Measurements from ENCODE around the gene MTMR1. TPM values are rescaled to one million over a fixed set of nuclear protein-coding genes. Genes with fewer than 3 reads are reported as not detected.

Gene MTMR1
- total RNA-seq, 1 experiment from 2014 or later, result 4.6 TPM

DNA sequence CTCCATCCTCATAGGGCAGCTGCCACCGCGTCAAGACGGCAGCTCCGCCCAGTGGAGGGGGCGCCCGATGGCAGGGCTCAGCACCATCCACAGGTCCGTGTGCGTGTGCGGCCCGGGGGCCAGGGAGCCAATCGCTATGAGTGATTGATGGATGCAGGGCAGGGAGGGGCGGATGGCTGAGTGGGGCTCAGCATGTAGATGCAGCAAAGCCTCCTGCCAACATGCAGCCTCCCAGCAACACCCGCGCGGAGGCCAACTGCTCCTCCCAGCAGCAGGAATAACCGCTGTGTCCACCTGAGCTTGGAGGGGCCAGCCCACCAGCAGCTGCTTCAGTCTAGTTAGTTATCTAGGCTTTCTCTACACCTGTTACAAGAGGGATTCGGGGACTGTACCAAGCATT is 77.4 kb downstream of the MTMR1 start:
- no peak for DNase-seq (ENCODE audit: low read depth)
- in situ Hi-C loops (cut with HindIII; ENCODE audit: low pct_unique_long_range_greater_than_20kb, low sequenced_read_pairs), result no loop called here

DNA sequence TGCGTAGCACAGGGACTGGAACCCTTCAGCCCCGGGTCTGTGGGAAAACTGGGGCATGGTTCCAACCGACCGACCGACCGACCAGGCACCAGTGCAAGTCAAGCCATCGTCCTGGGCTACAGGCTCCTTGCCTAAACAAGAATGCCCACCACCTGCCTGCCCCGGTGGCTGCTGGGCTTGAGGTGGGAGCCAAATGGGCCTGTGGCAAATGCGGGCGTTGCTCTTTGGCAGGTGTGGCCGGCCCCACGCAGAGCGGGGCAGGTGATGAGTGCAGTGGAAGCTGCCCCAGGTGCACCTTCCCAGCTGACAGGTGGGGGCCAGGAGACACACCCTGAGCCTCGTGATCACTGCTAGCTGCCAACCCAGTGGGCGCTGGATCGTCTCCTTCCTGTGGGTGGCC is 77.9 kb downstream of the MTMR1 start:
- DNase-seq (ENCODE audit: low read depth), result no peak
- in situ Hi-C loops (cut with HindIII; ENCODE audit: low pct_unique_long_range_greater_than_20kb, low sequenced_read_pairs), result no loop called here

DNA sequence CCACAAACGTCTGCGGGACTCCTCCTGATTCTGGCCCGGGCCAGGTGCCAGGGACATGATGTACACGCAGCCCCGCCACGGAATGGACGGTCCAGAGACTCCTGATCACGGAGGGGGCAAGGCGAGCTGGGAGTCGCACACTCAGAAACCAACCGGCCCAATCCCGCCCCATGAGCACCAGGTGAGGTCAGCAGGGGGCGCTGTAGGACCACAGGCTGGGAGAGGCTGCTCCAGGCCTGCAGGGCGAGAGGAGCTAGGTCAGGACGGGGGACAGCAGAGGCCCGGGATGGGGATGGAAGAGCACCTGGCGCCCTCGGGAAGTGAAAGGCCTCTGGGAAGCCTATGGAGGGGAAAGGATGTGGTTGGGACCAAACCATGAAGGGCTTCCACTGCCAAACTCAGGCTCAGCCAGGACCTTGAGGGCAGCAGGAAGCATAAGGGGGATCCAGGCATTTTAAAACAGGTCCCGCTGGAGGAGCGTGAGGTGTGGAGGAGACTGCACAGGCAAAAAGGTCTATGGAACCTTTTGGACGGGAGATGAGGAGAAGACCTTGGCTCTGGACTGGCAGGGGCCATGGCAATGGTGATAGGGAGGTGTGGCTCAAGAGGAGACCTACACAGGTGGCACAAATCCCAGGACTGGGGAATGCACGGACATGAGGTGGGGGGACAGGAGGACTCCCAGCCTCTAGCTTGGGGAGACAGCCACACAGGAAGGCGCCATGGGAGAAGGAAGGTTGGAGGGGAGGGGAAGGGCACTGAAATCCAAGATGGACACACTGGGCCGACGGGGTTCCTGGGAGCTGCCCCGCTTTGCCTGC is 79.2 kb downstream of the MTMR1 start:
- in situ Hi-C loops (cut with HindIII; ENCODE audit: low pct_unique_long_range_greater_than_20kb, low sequenced_read_pairs), result no loop called here
- DNase-seq (ENCODE audit: low read depth), result peak; percentile 43

DNA sequence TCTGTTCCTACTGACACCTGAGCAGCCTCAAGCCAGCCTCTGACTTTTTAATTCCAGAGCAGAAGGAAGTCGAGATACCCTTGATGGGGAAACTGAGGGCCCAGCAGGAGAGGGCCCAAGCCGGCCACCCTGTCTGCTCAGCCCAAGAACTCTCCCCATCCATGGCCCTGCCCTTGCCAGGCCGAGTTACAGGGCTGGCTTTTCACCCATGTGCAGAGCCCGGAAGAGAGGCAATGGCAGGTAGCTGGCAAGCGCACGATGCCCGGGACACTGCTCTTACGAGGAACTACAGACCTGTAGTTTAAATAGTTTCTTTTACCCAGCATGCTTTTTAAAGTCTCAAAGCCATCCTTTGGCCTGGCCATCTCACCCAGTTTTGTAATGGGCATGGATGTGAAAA is 79.9 kb downstream of the MTMR1 start:
- in situ Hi-C loops (cut with HindIII; ENCODE audit: low pct_unique_long_range_greater_than_20kb, low sequenced_read_pairs), result no loop called here
- no peak for DNase-seq (ENCODE audit: low read depth)

DNA sequence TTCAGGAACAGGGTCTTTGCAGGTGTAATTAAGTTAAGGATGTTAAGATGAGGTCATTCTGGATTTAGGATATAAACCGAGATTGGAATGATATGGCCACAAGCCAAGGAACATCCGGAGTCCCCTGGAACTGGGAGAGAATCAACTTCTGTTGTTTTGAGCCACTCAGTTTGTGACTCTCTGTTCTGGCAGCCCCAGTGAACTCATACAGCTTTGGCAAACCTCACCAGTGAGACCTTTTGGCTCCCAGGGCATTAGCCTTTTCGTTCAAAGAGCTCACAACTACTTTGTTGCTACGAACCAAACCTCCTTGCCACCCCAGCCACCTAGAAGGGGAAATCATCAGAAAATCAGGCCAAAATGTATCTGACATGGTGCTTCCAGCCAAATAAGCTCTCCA is 80.4 kb downstream of the MTMR1 start:
- DNase-seq (ENCODE audit: low read depth), result no peak
- in situ Hi-C loops (cut with HindIII; ENCODE audit: low pct_unique_long_range_greater_than_20kb, low sequenced_read_pairs), result no loop called here

DNA sequence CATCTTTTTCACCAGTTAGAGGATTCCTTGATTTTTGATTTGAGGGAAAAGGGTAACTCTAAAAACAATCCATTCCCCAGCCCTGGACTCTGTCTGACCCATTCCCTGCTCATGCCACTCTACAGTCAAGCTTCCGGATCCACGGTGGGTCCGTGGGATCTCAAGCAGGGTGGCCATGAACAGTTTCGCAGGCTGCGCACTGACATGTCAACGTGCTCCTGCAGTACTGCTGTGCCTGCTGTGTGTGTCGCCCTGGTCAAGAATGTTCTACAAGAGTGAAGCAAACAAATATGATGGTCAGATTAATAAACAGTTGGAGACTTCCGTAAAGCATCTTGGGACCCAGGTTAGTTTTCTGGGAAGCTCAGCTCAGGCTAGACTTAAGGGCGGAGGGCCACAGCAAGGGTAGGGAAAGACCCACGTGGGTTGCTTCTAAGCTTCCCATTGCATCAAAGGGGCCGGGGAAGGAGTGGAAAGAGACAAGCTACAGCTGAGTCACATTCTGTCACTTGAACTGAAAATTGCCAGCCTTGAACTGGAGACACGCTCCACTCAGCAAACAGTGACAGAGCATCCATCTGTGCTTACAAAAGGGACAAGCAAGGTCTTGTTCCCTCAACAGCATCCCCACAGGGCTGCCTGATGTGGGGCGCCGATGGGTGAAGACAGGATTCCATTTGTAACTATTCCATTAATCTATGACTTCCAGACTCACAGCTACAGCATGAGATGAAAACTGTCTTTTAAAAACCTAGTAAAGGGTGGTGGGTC is 81.8 kb downstream of the MTMR1 start:
- in situ Hi-C loops (cut with HindIII; ENCODE audit: low pct_unique_long_range_greater_than_20kb, low sequenced_read_pairs), result no loop called here
- no peak for DNase-seq (ENCODE audit: low read depth)

DNA sequence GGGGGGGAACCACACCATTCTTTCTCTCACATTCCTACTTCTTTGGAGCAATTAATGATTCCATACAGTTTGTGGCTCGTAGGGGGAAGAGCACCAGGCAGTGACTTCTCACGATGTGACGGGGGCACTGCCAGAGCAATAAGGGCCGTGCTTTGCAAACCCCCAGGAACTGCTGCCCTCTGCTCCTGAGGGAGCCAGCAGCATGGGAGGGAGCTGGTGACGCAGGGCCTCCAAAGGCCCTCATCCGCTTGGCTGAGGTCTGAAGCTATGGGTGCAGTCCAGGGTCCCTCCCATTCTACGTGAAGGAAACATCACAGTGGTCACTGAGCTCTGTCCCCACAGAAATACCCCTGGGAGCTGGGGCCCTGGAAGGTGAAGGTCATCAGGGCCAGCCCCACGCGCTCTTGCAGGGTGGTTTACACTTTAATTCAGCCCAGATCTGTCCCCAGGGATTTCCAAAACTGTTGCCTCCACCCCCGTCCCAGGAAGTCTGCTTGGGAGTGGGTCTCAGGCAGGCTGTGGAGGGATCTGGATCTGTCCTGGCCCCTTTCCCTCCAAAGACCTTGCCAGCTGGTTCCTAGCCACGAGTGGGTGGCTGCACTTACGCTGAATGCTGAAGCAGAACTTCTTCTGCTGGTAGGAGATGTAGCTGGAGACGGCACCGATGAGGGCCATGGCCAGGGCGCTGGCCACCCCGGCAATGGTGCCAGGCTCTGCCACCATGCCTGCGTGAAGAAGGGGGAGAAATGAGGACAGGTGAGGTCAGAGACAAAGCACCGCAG is 82.6 kb downstream of the MTMR1 start:
- in situ Hi-C loops (cut with HindIII; ENCODE audit: low pct_unique_long_range_greater_than_20kb, low sequenced_read_pairs), result no loop called here
- DNase-seq (ENCODE audit: low read depth), result no peak

DNA sequence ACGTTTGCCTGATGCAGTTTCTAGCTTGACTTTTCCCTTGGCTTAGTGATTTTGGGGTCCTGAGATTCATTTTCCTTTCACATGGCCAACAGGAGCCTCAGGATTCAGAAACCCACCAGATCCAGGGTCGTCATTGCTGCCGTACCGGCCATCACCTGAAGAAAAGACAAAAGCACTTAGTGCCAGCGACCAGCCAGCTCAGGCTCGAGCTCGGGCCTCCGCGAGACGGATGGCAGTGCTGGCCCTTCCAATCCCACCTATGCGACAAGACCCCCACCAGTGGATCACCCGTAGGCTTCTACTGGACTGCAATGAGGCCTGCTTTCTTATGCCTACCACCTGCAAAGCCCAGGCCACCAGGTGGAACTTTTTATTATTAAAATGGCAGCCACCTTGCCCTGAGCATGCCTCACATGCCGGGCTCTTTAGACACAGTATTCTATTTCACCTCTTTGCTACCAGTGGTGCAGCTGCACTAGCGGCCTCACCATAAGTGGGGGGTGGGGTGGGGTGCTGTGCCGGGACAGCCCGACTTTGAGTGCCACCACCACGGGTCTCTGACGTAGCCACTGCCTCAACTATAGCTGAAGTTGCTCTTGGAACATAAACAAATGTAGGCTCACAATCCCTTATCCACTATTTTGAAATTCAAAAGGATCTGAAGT is 84.3 kb downstream of the MTMR1 start:
- DNase-seq (ENCODE audit: low read depth), result no peak
- in situ Hi-C loops (cut with HindIII; ENCODE audit: low pct_unique_long_range_greater_than_20kb, low sequenced_read_pairs), result no loop called here

DNA sequence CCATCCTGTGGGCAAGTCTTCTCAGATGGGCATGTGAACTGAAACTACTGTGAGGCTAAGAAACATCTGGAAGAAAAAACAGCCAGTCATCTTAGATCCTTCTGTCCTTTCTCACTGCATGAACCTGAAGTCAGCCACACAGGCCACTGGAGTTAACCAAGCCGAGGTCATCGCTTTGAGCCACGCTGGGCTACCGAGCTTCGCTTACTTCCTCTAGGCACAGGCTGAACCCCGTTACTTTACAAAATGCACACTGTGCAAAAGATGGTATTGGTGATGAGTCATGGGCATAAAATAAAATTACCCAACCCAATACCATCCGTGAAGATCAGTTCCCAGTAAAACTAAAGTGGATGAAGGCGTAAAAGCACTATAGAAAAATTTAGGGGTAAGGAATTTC is 86.2 kb downstream of the MTMR1 start:
- no peak for DNase-seq (ENCODE audit: low read depth)
- in situ Hi-C loops (cut with HindIII; ENCODE audit: low pct_unique_long_range_greater_than_20kb, low sequenced_read_pairs), result no loop called here

DNA sequence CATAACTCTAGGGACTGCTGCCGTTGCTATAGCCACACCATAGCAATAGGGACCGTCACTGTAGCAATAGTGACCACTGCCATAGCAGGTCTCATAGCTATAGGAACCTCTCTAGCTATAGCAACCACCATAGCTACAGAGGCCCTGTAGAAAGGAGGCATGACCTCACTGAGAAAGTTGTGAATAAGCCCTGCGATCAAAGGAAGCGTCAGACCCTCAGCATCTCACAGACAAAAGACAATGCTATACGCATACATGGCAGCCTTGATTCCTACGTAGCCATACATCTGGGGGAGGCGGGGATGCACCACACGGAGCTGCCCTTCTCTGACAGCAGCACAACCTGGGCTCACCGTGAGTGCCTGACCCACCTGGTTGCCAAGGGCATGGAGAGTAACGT is 88.5 kb downstream of the MTMR1 start:
- no peak for DNase-seq (ENCODE audit: low read depth)
- in situ Hi-C loops (cut with HindIII; ENCODE audit: low pct_unique_long_range_greater_than_20kb, low sequenced_read_pairs), result no loop called here

DNA sequence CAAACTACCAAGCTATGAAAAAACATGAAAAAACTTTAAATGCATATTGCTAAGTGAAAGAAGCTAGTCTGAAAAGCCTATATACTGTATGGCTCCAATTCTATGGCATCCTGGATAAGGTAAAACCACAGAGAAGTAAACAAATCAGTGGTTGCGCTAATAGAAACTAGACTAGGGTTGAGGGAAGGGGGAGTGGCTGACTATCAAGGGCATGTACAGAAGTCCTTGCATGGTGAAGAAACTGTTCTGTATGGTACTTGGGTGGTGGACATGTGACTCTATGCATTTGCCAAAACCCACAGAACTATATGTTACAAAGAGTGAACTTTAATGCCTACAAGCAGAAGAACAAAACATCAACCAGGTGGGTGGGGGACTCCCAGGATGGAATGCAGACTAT is 96.8 kb downstream of the MTMR1 start:
- in situ Hi-C loops (cut with HindIII; ENCODE audit: low pct_unique_long_range_greater_than_20kb, low sequenced_read_pairs), result no loop called here
- no peak for DNase-seq (ENCODE audit: low read depth)

DNA sequence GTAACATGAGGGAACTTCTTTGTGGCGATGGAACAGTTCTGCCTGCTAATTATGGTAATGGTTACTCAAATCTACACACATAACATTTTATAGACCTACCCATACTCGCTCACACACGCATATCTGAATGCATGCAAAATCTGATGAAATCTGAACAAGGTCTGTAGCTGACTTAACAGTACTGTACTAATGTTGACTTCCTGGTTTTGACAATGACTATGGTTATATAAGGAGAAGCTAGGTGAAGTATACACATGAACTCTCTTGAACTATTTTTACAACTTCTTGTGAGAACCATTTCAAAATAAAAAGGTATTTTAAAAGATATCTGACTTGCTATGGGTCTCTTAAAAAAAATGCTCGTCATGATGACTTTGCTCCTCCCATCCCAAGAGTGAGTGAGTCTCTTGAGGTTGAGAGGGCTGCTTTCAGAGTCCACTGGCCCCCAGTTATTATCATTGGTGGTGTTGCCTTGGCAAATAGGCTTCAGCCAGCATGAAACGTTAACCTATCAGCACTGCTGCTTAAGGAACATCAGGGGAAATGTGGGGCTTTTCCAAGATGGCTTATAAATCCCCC is 99.8 kb downstream of the MTMR1 start:
- in situ Hi-C loops (cut with HindIII; ENCODE audit: low pct_unique_long_range_greater_than_20kb, low sequenced_read_pairs), result no loop called here

DNA sequence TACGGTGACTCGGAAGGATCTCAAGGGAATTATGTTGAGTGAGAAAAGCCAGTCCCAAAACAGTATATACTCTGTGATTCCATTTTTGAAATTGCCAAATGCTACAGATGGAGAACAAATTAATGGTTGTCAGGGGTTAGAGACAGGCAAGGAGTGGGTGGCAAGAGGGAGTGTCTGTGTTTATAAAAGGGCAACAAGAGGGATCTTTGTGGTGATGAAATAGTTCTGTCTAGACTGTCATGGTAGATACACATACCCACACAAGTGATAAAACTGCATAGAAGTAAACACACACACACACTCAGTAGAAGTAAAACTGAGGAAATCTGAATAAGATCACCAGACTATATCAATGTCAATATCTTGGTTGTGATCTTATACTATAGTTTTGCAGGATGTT is 112.5 kb downstream of the MTMR1 start:
- in situ Hi-C loops (cut with HindIII; ENCODE audit: low pct_unique_long_range_greater_than_20kb, low sequenced_read_pairs), result no loop called here
- DNase-seq (ENCODE audit: low read depth), result no peak

More for the DNA sequence above, 99.8 kb downstream of the MTMR1 start:
- DNase-seq (ENCODE audit: low read depth), result no peak

DNA sequence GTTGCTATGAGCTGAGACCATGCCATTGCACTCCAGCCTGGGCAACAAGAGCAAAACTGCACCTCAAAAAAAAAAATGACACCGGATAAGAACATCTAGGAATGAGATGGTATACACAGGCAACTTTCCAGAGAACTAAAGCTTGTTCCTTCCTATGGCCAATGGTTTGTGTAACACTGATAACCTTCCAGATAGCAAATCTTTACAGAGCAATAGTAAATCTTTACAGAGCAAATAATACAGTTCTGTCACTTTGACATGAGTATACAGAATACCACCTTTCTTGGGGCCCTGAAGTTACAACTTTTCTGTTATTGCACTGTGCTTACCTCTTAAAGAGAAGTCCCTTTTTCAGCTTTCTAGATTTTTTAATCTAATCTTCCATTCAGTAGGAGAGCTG is 113.6 kb downstream of the MTMR1 start:
- DNase-seq (ENCODE audit: low read depth), result no peak
- in situ Hi-C loops (cut with HindIII; ENCODE audit: low pct_unique_long_range_greater_than_20kb, low sequenced_read_pairs), result no loop called here

DNA sequence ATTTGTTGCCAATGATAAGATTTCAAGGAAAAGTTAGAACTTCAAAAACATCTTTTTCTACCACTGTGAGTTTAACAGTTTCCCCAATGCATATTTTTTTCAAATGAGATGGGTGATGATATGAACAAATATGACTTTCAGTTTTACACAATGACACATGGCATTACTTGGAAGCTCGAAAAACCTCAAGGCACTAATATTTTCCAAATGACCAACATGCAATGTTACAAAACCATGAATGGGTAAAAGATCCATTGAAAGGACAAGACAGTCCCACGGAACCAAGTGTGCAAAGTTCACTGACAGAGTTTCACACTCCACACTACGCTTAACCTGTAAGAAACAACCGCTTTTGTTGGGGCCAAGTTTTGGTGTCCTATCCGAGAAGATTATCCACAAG is 120.7 kb downstream of the MTMR1 start:
- DNase-seq (ENCODE audit: low read depth), result no peak
- in situ Hi-C loops (cut with HindIII; ENCODE audit: low pct_unique_long_range_greater_than_20kb, low sequenced_read_pairs), result no loop called here
